CD4-positive, alpha-beta T cell treated with Interleukin-1 beta for 1 hour (primary cell): ENCODE results near the gene LCE1A.
A peak's percentile ranks its signal among the peaks of the same experiment; 100 is the strongest.

ENCODE experiments used
- DNase-seq, 2 donors: peaks; one replicate each; pipeline ENCODE4 v3.0.0-alpha.2; 2020 to 2022

LCE1A gene

DNA sequence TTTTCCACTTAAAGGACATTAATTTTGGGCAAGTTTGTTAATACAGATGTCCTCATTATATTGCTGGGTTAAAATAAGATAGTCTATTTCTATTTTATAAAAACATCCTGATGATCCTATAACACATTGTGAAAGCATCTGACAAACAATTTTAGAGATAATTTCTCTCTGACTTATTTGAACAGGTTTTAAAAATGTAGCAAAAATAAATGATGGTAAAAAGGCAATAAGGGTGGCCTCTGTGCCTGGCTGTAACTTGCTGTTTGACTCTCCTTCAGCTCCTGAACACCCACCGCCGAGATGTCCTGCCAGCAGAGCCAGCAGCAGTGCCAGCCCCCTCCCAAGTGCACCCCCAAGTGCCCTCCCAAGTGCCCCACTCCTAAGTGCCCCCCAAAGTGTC is at the start of gene LCE1A:
Gene LCE1A (plus strand): TSS at position 301 of the 400 bp plus-strand sequence. CDS start 0 bp downstream, at position 301.
- DNase-seq: no peak

DNA sequence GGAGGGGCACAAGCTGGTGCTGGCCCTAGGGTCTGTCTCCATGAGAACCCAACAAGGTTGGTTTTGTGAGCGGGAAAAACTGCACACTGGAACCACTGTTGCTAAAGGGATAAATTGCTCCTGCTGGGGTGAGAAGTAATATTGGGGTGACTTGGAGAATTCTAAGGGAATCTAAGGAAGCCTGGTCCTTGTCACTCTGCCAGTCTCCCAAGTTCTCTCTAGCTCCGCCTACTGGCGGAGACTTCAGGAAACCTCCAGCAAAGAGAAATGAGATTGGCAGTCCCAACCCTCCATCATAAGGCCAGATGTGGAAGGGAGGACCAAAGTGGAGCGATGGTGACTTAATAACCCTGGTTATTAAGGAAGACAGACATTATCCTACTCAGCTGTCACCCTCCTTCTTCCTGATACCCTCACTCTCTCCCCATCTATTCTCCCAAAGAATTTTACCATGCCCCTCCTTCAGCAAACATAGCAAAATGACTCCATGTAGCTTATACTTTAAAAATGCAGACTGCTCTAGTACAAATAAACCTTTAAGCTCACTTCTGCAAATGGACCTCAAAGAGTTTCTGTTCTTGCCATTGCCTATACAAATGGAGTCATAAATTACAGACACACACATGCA is 49.6 kb upstream of the LCE1A start:
- DNase-seq: no peak

DNA sequence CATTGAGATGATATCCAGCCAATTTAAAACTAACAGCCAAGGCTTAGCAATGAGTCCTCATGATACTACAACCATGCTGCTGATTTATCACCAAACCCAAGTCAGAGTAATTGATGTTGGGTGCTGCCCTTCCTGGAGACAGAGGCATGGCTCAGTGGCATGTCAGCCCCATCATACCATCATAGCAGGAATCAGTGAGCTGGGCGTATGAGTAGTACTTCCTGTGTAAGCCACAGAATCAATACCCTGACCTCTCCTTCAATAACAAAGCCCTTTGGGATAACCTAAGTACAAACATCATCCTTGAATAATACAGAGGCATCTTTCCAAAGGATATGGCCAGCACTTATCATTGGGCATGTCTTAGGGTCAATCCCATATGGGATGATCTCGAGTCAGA is 44.2 kb upstream of the LCE1A start:
- no peak for DNase-seq

GRCh38 chr1:152786077-152786476 is 41.2 kb upstream of the LCE1A start, which contains the start of gene LCE1E:
LCE1E (plus strand) TSS chr1:152786257; CDS start chr1:152787300, 1,043 bp downstream.
- no peak for DNase-seq

DNA sequence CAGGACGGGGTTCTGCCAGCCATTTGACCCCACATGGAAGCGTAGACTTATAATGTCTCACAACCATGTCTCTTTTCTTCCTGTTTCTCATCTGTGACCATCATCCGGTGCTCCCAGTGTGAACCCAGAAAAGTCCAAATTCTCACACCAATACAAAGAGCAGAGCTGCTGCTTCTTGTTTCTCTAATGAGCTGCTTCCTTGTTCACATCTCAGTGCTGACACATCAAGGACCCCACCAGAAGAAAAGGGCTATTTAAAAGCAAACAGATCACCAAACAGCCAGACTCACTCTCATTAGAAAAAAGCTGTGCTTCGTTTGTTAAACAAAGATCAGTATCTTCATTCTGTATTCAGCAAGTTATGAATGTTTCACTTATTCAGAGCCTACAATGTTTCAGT is 31.6 kb upstream of the LCE1A start:
- no peak for DNase-seq

- DNase-seq: no peak
These were observed 30.9 kb upstream of the LCE1A start, which contains the start of gene LCE1D for GRCh38 chr1:152796421-152796820. LCE1D (plus strand) TSS chr1:152796721; CDS start chr1:152797795, 1,074 bp downstream.

- DNase-seq: no peak
These were observed 25.9 kb upstream of the LCE1A start for GRCh38 chr1:152801333-152801732.

DNA sequence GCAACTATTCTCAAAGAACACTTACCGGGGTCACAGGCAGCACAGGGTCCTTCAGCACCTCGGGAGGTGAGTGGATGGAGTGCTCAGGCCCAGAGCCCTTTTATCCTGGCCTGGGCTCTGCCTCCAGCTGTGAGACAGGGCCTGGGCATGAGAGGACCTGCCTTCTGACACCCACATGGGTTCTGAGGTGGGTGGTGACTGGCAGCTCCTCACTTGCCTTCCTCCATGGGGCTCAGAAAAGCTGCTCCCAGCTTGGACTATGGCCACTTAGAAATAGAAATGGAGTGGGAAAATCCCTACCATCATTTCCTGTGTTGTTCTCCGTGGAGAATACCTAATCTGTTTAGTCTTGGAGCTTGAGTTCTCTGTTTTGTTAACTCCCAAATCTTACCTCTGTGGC is 20.7 kb upstream of the LCE1A start, which contains the start of gene LCE1C:
Gene LCE1C (minus strand): TSS at position 76 of the 400 bp plus-strand sequence. CDS start 1,173 bp downstream, outside the sequence.
- DNase-seq: no peak

GRCh38 chr1:152811050-152811449 is 16.2 kb upstream of the LCE1A start:
- DNase-seq: no peak

- DNase-seq: no peak
These were observed 15.6 kb upstream of the LCE1A start, which contains the start of gene LCE1B for GRCh38 chr1:152811671-152812070. LCE1B (plus strand) TSS chr1:152811971; CDS start chr1:152812447, 476 bp downstream.

- no peak for DNase-seq
These were observed 10.0 kb upstream of the LCE1A start for GRCh38 chr1:152817309-152817708.

- DNase-seq: no peak
These were observed 4.0 kb upstream of the LCE1A start for GRCh38 chr1:152823294-152823693.

DNA sequence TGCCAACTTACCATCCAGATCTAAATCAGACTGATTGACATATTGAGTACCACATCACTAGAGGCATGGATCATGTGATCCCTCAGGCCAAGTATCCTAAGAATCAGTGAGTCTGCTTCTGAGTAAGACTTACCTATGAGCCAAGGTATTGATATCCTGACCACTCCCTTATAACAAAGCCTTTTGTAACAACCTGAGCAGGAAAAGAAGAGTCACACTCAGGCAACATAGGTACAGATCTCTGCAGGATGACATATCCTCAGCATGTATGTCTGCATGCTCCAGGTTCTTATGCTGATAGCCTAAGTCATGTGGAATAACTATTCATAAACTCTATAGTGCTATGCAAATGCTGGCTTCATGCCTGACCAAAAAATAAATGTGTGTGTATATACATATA is 2.3 kb upstream of the LCE1A start:
- no peak for DNase-seq

- no peak for DNase-seq
These were observed 9.6 kb downstream of the LCE1A start for GRCh38 chr1:152836870-152837269.

DNA sequence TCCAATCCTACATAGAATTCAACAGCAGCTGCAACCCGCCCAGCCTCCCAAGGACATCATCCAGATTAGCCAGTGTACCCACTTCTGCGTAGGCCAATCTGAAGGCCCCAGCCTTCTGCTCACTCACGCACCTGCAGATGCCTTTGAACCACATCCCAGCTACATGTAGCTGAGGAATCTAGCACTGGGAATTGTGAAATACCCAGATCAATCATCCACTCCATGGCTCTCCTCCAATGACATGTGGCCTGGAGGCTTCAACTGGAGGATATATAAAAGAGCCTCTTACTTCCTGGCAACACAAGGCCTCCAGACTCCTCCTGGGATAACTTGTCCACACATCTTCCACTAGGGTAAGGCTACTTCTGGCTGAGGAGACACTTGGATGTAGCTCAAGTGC is 15.3 kb downstream of the LCE1A start, which contains the start of gene LCE6A:
Gene LCE6A (plus strand): TSS at position 301 of the 400 bp plus-strand sequence. CDS start 665 bp downstream, outside the sequence.
- DNase-seq: no peak

DNA sequence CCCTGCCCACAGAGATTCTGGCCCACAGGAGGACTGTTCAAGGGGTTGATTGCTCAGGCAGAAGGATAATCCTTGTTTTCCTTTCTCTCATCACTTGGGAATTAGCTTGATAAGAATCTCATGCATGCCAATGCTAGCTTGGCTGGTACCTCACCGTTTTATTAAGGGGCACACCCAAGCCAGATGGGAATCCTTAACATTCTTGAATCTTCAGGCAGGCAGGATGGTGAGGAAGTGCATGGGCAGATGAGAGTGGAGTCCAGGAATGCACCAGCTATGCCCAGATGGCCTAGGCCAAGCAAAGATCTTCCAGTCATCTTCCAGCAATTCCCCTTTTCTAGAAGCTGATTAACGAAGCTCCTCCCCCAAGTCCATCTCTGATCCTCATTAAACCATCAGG is 28.4 kb downstream of the LCE1A start:
- no peak for DNase-seq

GRCh38 chr1:152858062-152858461 is 30.8 kb downstream of the LCE1A start:
- no peak for DNase-seq

GRCh38 chr1:152859696-152860095 is 32.4 kb downstream of the LCE1A start, which contains the start of gene LCE7A:
LCE7A (plus strand) TSS chr1:152859996; CDS start chr1:152860698, 702 bp downstream.
- no peak for DNase-seq

DNA sequence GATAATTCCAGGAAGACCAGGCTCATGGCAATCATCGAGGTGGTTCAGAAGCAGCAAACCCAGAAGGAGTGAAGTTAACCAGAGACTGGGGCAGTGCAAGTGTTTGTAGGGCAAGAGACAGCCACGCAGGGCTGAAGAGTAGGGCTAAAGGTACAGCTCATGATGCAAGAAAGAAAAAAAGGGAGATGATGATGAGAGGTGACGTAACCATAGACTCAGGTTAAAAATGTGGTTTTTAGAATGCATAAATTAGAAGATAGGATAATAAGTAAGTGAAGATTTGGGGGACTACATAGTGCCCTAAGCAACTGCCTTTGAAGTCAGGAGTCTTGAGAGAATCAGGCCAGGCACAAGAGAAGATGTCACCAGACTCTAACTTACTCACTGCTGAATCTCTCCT is 32.9 kb downstream of the LCE1A start:
- DNase-seq: no peak

DNA sequence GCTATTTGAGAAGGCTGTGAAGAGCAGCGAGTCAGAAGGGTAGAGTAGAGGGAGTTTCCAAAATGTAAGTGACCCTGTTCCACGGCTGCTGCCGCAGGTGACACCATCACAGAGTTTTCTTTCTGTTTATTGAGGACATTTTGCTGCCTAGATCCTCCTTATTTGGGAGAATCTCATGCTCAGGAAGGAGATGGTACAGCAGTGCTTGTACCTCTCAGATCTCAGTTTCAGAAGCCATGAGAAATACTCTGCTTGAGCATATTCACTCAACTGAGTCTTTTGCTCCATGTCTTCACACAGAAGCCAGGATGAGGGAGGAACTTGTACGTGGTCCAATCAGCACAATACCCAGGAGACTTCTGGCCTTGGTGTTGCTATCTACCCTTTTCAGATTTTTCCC is 34.1 kb downstream of the LCE1A start:
- DNase-seq: no peak

DNA sequence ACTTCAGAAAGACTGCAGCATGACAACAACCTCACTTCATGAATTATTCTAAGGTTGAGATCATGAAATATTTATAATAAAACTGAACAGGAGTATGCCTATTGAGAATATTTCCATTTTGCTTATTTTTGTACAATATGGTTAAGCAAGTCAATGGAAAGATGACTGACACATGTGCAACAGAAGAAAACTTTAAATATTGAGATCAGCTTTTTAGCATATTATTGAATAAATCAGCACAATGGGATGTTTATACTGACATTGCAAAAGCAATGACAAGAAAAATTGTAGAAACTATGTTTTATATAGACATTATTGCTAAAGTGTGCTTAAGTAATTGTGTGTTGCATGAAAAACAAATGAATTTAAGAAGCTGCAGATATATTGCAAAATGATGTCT is 37.2 kb downstream of the LCE1A start:
- DNase-seq: no peak

- no peak for DNase-seq
These were observed 39.0 kb downstream of the LCE1A start for GRCh38 chr1:152866321-152866720.

DNA sequence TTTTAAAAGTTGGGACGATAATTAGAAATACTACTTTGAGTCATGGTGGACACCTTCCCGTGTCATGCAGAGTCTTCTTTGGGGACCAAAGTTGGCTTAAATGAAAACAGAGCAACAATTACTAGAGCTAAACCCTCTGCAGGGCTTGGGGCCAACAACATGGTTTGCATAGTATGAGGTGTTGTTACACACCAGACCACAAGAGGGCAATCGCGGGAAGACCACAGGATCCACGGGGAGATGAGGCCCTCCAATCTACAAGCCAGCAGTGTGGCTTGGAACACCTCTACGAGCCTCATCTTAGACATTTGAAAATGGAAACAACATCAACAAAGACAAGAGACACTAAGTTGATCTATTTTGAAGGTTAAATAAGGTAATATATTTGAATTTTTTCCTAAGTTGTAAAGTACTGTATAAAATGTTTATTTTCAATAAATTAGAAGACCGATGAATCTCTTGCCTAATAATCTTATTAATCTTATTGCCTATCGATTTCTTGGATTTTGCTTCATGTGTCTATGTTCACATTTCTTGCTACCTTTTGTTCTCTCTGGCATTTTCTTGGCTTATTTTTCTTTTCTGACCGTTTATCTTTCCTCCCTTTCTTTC is 42.6 kb downstream of the LCE1A start:
- peak; percentile 18 to 48 for DNase-seq
